Eye (tissue), 1 donor: ENCODE data around the gene PNPLA3.
"Not testable (repeated sequence)": the region's sequence is repeated elsewhere in the genome, so short reads cannot be mapped to it uniquely, and the experiment has no call there.

Experiments
- DNase-seq: peaks from one replicate; pipeline ENCODE4 v3.0.0-alpha.2; 2015

Gene PNPLA3

DNA sequence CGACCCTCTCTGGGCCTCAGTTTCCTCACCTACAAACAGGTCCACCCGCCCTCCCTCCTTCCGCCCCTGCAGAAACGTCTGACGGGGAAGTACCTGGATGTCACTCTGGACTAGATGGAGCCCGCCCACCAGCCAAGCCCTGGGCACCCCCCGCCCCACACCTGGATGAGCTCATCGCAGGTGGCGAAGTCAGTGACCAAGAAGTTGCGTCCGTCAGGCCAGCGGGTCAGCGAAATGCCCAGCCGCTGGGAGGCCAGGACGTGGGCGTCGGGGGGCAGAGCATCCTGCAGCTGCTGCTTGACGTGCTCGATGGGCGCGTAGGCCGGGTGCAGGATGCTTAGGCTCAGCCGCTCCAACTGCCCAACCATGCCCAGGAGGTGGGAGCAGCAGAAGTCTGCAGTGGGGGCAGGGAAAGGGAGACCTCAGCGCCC is 32.7 kb upstream of the PNPLA3 start:
- DNase-seq = no peak

DNA sequence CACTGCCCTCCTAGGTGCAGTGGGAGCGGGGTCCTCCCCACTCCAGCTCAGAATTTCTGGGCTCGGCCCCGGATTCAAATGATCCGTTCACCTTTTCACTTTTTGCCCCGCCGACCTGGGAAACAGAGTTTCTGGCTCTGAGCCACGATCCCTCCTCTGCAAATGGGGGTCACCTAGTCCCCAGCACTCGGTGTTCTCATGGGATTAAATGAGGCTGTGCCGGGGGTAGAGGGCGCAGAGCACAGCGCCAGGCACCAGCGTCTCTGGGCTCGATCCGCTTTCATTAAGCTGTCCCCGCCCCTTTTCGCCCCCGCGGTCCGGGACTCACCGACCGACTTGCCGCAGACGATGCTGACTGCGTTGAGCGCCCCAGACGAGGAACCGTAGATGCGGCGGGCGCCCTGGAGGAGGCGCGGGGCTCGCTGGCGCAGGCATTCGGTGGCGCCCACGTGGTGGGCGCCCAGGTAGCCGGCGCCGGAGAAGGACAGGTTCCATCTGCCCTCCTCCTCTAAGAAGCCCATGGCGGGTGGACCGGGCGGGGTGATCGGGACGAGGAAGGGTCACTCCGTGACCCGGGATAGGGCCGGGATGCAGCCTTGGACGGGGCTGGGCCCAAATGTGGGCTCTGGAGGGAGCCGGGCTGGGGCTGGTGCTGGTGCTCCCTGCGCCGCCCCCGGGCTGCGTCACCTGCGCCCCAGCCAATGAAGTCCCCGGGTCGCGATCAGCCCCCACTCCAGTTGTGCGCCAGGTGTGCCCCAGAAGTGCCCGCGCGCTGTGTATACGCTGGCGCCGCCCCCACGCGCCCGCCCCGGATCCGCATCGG is 32.0 kb upstream of the PNPLA3 start, which contains the start of gene PNPLA5:
TSS of gene PNPLA5 (minus strand) at position 654 of the 823 bp plus-strand sequence. CDS start at position 521, 133 bp downstream.
- DNase-seq = peak; percentile 14

DNA sequence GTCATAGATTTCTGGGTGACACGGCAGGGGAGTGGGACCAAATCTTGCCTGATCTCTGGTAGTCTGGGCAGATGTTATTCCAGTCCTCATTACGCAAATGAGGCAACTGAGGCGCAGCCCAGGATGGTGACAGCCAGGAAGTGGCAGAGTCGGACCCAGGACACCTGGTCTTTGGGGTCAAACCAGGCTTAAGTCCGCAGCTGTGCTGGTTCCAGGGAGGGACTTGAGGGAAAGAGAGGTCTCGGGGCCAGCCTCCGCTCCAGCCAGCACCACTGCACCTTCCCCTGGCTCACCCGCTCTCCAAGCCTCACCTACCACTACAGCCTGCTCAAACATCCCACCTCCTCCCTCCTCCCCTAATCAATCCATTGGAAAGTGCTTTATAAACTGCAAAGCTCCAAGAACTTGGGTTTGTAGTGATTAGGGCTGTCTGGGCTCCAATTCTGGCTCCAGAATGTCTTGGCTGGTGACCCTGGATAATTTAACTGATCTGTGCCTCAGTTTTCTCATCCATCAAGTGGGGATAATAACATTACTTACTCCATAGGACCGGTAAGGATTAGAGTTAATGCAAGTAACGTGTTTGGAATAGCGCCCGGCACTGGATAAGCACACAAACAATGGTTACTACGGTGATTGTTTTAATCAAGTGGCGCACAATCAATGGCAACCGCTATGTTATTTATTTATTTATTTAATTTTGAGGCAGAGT is 31.3 kb upstream of the PNPLA3 start:
- no peak for DNase-seq

DNA sequence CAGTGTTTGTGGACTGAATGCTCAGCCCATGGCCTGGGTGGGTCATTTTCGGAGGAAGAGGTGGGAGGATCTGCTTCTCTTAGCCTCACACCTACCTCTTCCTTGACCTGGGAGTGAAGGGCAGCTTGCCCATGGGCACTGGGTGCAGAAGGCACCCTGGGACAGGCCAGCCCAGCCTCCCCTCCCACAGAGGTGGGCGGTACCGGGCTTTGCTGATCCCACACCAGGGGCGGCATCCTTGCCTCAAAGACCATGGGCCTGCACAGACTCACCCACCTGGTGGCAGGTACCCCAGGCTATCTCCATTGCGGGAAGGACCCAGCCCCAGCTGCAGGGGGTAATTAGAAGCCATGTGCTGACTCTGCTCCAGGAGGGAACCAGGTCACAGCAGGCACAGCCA is 30.3 kb upstream of the PNPLA3 start:
- no peak for DNase-seq

GRCh38 chr22:43894122-43894521 is 29.5 kb upstream of the PNPLA3 start:
- no peak for DNase-seq

DNA sequence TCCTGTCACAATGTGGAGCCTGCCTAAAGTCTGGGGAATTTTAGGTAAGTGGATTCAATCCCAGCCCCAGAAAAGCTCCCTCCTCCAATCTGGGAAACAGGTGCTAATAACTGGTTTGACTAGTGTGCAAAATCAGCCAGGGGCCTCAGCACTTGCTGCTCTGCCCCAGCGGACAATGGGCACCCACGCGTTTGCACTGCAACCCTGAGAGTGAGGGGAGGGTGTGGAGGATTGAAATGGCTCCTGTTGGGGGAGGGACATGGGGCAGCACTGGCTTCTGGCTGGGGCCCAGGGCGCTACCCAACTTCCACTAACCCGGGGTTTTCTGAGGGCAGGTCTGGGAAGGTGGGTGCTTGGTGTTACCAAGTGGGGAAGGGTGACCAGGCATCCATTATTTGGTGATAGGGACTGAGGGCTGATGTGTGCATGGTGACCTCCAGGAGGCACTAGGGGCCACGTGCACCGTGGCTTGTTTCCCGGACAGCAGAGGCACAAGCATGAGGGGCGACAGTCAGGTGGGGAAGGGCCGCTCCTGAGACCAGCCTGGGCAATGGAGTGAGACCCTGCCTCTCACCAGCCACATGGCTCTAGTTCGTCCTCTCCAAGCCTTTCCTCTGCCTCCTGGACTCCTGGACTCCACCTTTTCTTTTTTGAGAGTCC is 27.5 kb upstream of the PNPLA3 start:
- no peak for DNase-seq

DNA sequence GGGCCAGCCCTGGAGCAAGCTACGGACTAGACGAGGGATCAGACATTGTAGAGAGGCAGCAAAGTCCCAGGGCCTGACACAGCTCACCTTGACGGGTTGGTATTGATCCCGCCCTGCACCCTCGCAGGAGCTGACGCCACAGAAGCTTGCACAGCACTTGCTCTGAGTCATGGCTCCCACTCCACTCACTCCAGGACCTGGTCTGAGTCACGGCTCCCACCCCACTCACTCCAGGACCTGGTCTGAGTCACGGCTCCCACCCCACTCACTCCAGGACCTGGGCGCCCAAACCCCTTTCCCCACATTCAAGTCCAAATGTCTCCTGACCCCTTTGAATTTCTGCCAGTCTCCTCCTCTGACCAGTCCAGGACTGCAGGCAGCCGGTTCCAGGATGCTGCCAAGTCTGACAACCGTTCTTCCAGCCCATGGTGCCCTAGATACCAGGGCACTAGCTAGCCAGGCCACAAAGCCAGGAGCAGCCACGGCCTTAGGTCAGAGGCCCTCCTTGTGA is 25.8 kb upstream of the PNPLA3 start:
- no peak for DNase-seq

GRCh38 chr22:43900206-43900605 is 23.4 kb upstream of the PNPLA3 start:
- DNase-seq = no peak

GRCh38 chr22:43901976-43902643 is 21.5 kb upstream of the PNPLA3 start:
- no peak for DNase-seq

- not testable (repeated sequence) for DNase-seq
These were observed 20.6 kb upstream of the PNPLA3 start for GRCh38 chr22:43903033-43903432.

- not testable (repeated sequence) for DNase-seq
These were observed 19.2 kb upstream of the PNPLA3 start for GRCh38 chr22:43904412-43904811.

GRCh38 chr22:43905681-43906080 is 17.9 kb upstream of the PNPLA3 start:
- no peak for DNase-seq

DNA sequence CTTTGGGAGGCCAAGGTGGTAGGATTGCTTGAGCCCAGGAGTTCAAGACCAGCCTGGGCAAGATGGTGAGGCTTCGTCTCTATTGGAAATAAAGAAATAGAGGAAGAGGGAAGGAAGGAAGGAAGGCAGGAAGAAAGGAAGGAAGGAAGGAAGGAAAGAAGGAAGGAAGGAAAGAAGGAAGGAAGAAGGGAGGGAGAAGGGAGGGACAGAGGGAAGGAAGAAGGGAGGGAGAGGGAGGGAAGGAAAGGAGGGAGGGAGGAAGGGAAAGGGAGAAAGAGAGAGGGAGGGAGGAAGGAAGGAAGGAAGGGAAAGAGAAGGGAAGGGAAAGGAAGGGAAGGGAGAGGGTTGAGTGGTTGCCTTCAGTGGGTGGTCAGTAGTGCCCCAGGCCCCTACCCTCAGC is 13.9 kb upstream of the PNPLA3 start:
- DNase-seq = no peak

GRCh38 chr22:43910178-43910695 is 13.4 kb upstream of the PNPLA3 start:
- DNase-seq = no peak

DNA sequence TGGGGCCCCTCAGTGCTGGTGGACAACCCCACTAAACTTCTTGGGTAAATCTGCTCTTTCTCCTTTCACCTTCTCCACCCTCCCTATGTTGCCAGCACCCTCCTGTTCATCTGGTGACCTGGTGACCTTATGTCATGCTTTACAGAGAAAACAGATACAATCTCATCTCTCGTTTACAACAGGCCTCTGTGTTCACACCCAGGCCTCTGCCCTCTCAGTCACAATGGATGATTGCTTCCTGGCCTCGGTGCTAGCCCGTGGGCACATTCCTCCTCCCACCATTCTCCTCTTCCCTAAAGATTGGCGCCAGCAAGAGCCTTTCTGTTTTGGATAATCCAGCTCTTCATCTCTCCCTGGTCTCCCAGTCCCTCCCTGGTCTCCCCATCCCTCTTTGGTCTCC is 12.3 kb upstream of the PNPLA3 start:
- no peak for DNase-seq

DNA sequence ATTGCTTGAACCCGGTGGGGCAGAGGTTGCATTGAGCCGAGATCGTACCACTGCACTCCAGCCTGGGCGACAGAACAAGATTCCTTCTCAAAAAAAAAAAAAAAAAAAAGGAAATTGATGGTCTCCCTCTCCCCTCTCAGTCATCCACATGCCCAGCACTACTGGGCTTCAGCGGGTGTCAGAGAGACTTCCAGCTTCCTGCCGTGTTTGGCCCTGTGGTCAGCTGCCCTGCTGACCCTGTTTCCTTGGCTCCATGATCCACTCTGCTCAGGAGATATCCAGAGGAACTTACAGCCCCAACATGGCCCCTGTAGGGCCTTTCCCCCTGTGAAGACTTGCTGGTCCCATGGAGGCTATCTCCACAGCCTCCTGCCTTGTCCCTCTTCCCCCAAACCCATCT is 6.1 kb upstream of the PNPLA3 start:
- no peak for DNase-seq

DNA sequence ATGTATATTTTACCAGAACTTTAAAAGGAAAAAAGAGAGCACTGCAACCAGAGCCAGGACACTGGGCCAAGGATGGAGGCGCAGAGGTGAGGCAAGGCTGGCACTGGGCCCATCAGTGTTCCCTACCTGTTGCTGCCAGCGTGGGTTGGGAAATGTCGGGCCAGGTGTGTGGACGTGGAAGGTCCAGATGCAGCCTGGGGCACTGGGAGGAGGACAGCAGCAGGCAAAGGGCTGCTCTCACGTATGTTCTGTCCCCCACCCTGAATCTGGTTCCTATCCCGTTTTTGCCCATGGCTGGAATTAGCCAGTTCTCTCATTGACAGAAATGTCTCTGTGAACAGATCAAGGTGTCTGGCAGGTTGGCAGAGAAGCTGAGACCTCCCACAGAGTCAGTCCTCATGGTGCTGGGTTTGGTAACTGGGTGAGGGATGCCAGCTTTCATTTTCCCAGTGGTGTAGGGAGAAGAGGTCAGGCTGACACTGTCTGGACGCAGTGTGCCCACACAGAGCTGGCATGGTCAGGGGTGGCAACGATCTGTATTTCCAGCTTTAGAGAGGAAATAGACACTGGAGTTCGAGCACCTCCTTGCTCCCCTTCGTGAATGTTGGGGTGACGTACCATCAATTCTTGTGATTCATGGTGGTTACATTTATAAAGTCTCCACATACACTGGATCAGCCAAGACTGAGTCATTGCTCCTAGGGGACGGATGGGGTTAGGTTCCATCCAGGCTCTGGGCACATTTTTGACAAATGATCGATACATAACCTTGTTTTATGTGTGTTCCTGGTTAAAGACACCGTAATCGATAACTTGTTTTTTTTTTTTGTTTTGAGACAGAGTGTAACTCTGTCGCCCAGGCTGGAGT is 4.3 kb upstream of the PNPLA3 start:
- no peak for DNase-seq

- DNase-seq = peak; percentile 32
These were observed 2.2 kb upstream of the PNPLA3 start for GRCh38 chr22:43921370-43921769.

DNA sequence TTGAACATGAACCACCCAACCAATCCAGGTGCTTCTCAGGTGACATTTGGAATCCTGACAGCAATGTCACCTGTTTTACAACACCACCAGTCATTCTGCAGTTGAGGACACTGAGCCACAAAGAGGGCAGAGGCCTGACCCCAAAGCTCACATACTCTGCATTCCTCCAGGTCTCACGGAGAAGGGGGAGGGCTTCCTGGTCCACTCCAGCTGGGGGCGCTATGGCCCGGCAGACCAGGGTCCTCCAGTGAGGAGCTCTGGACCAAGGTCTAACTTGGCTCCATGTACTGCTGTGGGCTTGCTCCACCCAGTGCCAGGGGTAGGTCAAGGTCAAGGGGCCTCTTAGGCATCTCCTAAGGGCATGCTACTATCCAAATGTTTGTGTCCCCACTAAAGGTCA is 1.5 kb upstream of the PNPLA3 start:
- no peak for DNase-seq

GRCh38 chr22:43923191-43923590 is 414 bp upstream of the PNPLA3 start:
- DNase-seq = peak; percentile 82

- no peak for DNase-seq
These were observed 1.3 kb downstream of the PNPLA3 start for GRCh38 chr22:43924877-43925276.
